NCI-H1694 treated with DMSO at 0.1 percent for 48 hours (cell line): ENCODE data around the gene OR4E2.
"Not testable (repeated sequence)": the region's sequence is repeated elsewhere in the genome, so short reads cannot be mapped to it uniquely, and the experiment has no call there.

ENCODE experiments used
- DNase-seq: peaks from one replicate; lab custom pipeline; 2025; lab: John Stamatoyannopoulos, UW

OR4E2 gene

GRCh38 chr14:21653331-21653885 lies at the start of gene OR4E2:
Gene OR4E2, plus strand, starts transcription at chr14:21653835. Its CDS starts 11,248 bp downstream, at chr14:21665083.
- DNase-seq = no peak

- DNase-seq = no peak
Measured at GRCh38 chr14:21612324-21612723, 41.3 kb upstream of the OR4E2 start.

- no peak for DNase-seq
Measured at GRCh38 chr14:21614240-21614639, 39.4 kb upstream of the OR4E2 start.

GRCh38 chr14:21617614-21618013 lies 36.0 kb upstream of the OR4E2 start:
- no peak for DNase-seq

GRCh38 chr14:21626491-21627230 lies 27.0 kb upstream of the OR4E2 start:
- no peak for DNase-seq

GRCh38 chr14:21630503-21630902 lies 23.1 kb upstream of the OR4E2 start:
- not testable (repeated sequence) for DNase-seq

- DNase-seq = no peak
Measured at GRCh38 chr14:21631084-21631483, 22.6 kb upstream of the OR4E2 start.

- no peak for DNase-seq
Measured at GRCh38 chr14:21634840-21635239, 18.8 kb upstream of the OR4E2 start, which contains the start of gene OR10G2. Gene OR10G2, minus strand, starts transcription at chr14:21634940. Its CDS starts 98 bp downstream, at chr14:21634842.

GRCh38 chr14:21642683-21643082 lies 11.0 kb upstream of the OR4E2 start:
- no peak for DNase-seq

- DNase-seq = no peak
Measured at GRCh38 chr14:21643407-21643806, 10.2 kb upstream of the OR4E2 start.

- no peak for DNase-seq
Measured at GRCh38 chr14:21647380-21647779, 6.3 kb upstream of the OR4E2 start.

- DNase-seq = no peak
Measured at GRCh38 chr14:21652209-21652808, 1.3 kb upstream of the OR4E2 start.

GRCh38 chr14:21654215-21654614 lies 580 bp downstream of the OR4E2 start:
- DNase-seq = no peak

- DNase-seq = no peak
Measured at GRCh38 chr14:21656980-21657379, 3.3 kb downstream of the OR4E2 start.

GRCh38 chr14:21668377-21668776 lies 14.7 kb downstream of the OR4E2 start:
- no peak for DNase-seq

GRCh38 chr14:21669284-21669683 lies 15.6 kb downstream of the OR4E2 start:
- DNase-seq = no peak

- no peak for DNase-seq
Measured at GRCh38 chr14:21671371-21671770, 17.7 kb downstream of the OR4E2 start.

GRCh38 chr14:21672116-21672515 lies 18.5 kb downstream of the OR4E2 start:
- DNase-seq = no peak

GRCh38 chr14:21673718-21674117 lies 20.1 kb downstream of the OR4E2 start, which contains the start of gene OR4E1:
Gene OR4E1, minus strand, starts transcription at chr14:21673818. Its CDS starts 2,883 bp downstream, at chr14:21670935.
- no peak for DNase-seq

GRCh38 chr14:21675566-21675965 lies 21.9 kb downstream of the OR4E2 start:
- DNase-seq = no peak

GRCh38 chr14:21680072-21680471 lies 26.4 kb downstream of the OR4E2 start:
- DNase-seq = no peak

- DNase-seq = no peak
Measured at GRCh38 chr14:21686468-21686867, 32.8 kb downstream of the OR4E2 start.

- no peak for DNase-seq
Measured at GRCh38 chr14:21694425-21694824, 40.8 kb downstream of the OR4E2 start.
